ENCODE data around the gene PDXK.
A peak's percentile ranks its signal among the peaks of the same experiment; 100 is the strongest.

The PDXK gene

GRCh38 chr21:43762303-43763128 is 43.6 kb downstream of the PDXK start:
- DNase-seq (ENCODE audit: low read depth, low spot score) = no peak

GRCh38 chr21:43763901-43764523 is 45.1 kb downstream of the PDXK start:
- no peak for DNase-seq (ENCODE audit: low read depth, low spot score)

- no peak for DNase-seq (ENCODE audit: low read depth, low spot score)
Observed at GRCh38 chr21:43764576-43765495, 45.9 kb downstream of the PDXK start.

GRCh38 chr21:43766734-43767497 is 48.0 kb downstream of the PDXK start:
- DNase-seq (ENCODE audit: low read depth, low spot score) = no peak

- no peak for DNase-seq (ENCODE audit: low read depth, low spot score)
Observed at GRCh38 chr21:43767498-43767983, 48.6 kb downstream of the PDXK start.

- DNase-seq (ENCODE audit: low read depth, low spot score) = peak; percentile 71
Observed at GRCh38 chr21:43767984-43768867, 49.3 kb downstream of the PDXK start.

- no peak for DNase-seq (ENCODE audit: low read depth, low spot score)
Observed at GRCh38 chr21:43768868-43769167, 49.9 kb downstream of the PDXK start.

GRCh38 chr21:43769325-43769958 is 50.5 kb downstream of the PDXK start:
- no peak for DNase-seq (ENCODE audit: low read depth, low spot score)

- DNase-seq (ENCODE audit: low read depth, low spot score) = no peak
Observed at GRCh38 chr21:43770066-43770655, 51.2 kb downstream of the PDXK start.

GRCh38 chr21:43771199-43771675 is 52.3 kb downstream of the PDXK start:
- DNase-seq (ENCODE audit: low read depth, low spot score) = no peak

- DNase-seq (ENCODE audit: low read depth, low spot score) = no peak
Observed at GRCh38 chr21:43771698-43772424, 52.9 kb downstream of the PDXK start.

GRCh38 chr21:43772425-43772821 is 53.5 kb downstream of the PDXK start:
- no peak for DNase-seq (ENCODE audit: low read depth, low spot score)

- no peak for DNase-seq (ENCODE audit: low read depth, low spot score)
Observed at GRCh38 chr21:43774163-43774562, 55.2 kb downstream of the PDXK start.

GRCh38 chr21:43775190-43775589 is 56.3 kb downstream of the PDXK start:
- no peak for DNase-seq (ENCODE audit: low read depth, low spot score)

GRCh38 chr21:43775795-43776430 is 57.0 kb downstream of the PDXK start, which contains the start of gene CSTB:
CSTB (minus strand) TSS chr21:43776308; CDS start chr21:43776269, 39 bp downstream.
- DNase-seq (ENCODE audit: low read depth, low spot score) = peak; percentile 77

GRCh38 chr21:43777953-43778352 is 59.0 kb downstream of the PDXK start:
- DNase-seq (ENCODE audit: low read depth, low spot score) = no peak

- no peak for DNase-seq (ENCODE audit: low read depth, low spot score)
Observed at GRCh38 chr21:43778469-43779335, 59.8 kb downstream of the PDXK start.
